Measurements from ENCODE around the gene SPNS2.

Gene SPNS2

GRCh38 chr17:4522661-4523060 lies 24.0 kb downstream of the SPNS2 start:
- DNase-seq: no peak

GRCh38 chr17:4523946-4524345 lies 25.3 kb downstream of the SPNS2 start:
- no peak for DNase-seq

- DNase-seq: no peak
Measured at GRCh38 chr17:4525691-4526397, 27.2 kb downstream of the SPNS2 start.

- DNase-seq: no peak
Measured at GRCh38 chr17:4527134-4527533, 28.5 kb downstream of the SPNS2 start.

GRCh38 chr17:4527566-4528125 lies 29.0 kb downstream of the SPNS2 start:
- no peak for DNase-seq

- DNase-seq: no peak
Measured at GRCh38 chr17:4529533-4530152, 31.0 kb downstream of the SPNS2 start.

- no peak for DNase-seq
Measured at GRCh38 chr17:4530799-4531730, 32.4 kb downstream of the SPNS2 start.

- DNase-seq: no peak
Measured at GRCh38 chr17:4531988-4532736, 33.5 kb downstream of the SPNS2 start.

GRCh38 chr17:4532860-4533522 lies 34.3 kb downstream of the SPNS2 start:
- no peak for DNase-seq

GRCh38 chr17:4533523-4534504 lies 35.1 kb downstream of the SPNS2 start:
- no peak for DNase-seq

GRCh38 chr17:4534515-4534914 lies 35.8 kb downstream of the SPNS2 start:
- DNase-seq: no peak

GRCh38 chr17:4534928-4535666 lies 36.4 kb downstream of the SPNS2 start:
- DNase-seq: no peak

- DNase-seq: no peak
Measured at GRCh38 chr17:4535667-4536258, 37.1 kb downstream of the SPNS2 start.

- DNase-seq: no peak
Measured at GRCh38 chr17:4536259-4536741, 37.6 kb downstream of the SPNS2 start.

GRCh38 chr17:4536742-4537411 lies 38.2 kb downstream of the SPNS2 start:
- DNase-seq: no peak

GRCh38 chr17:4537451-4538235 lies 39.0 kb downstream of the SPNS2 start:
- no peak for DNase-seq

GRCh38 chr17:4538236-4539002 lies 39.7 kb downstream of the SPNS2 start:
- DNase-seq: no peak
